ENCODE data around the gene ZNF804B.

ZNF804B gene

GRCh38 chr7:88842201-88842600 lies 82.7 kb downstream of the ZNF804B start:
- no peak for DNase-seq

DNA sequence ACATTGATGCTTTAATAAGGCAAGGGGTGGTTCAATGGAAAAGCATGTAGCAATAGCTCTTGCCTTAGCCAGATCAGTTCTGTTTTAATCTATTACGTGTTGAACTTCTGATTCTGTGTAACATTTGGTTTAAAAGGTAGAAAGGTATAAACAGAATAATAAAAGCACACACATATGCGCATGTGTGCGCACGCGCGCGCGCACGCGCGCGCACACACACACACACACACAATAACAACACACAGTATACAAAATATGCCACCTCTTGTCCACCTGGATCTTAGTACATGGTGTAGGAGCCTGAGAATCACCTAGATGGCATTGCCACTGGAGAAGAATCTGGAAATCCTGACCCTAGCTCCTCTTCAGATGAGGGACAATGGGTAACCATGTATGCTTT lies 85.6 kb downstream of the ZNF804B start:
- no peak for DNase-seq

- DNase-seq: no peak
Observed at GRCh38 chr7:88851220-88851619, 91.7 kb downstream of the ZNF804B start.

GRCh38 chr7:88859288-88859687 lies 99.8 kb downstream of the ZNF804B start:
- DNase-seq: no peak

DNA sequence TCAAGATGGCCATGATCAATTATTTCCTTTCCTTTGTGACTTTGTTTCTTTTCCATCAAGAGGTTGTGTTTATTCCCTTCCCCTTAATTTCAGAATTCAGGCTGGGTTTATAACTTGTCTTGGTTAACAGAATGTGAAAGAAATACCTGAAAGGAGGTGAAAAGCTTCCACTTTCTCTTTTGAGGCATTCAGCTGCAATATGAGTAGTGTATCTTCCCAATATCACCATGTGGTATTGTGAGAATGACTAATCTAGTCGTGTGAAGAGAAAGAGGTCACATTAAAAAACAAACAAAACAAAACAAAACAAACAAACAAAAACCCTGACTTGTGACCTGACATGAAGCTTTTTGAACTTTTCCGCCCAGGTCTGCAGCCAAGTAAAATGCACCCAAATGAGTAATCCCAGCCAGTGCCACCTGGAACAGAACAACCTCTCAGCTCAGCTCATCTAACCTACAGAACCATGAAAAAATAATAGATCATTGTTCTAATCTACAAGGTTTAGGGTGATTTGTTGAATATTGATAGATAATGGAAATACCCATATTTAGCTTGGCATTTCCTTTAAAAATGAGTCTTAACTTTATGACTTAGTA lies 106.9 kb downstream of the ZNF804B start:
- DNase-seq: no peak

- no peak for DNase-seq
Observed at GRCh38 chr7:88867158-88867557, 107.7 kb downstream of the ZNF804B start.

DNA sequence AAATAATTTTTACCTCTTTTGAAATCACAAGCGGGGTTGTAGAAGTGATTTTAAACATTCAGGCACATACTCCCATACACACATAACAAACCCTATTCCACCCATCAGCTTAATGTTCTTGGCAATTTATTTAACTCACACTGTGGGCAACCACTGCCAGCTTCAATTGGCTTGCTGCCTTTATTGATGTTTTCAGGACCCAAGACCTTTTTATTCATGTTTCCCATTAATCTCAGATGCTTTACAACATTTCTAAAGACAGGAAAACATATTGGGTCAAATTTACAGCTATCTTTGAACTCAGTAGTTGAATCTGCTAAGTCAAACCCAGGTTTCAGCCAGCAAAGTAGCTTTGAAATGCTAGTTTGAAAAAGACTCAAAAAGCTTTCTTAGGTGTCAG lies 109.0 kb downstream of the ZNF804B start:
- no peak for DNase-seq

- DNase-seq: no peak
Observed at GRCh38 chr7:88881136-88881535, 121.6 kb downstream of the ZNF804B start.

- DNase-seq: no peak
Observed at GRCh38 chr7:88885131-88885530, 125.6 kb downstream of the ZNF804B start.

GRCh38 chr7:88888684-88889083 lies 129.2 kb downstream of the ZNF804B start:
- no peak for DNase-seq

DNA sequence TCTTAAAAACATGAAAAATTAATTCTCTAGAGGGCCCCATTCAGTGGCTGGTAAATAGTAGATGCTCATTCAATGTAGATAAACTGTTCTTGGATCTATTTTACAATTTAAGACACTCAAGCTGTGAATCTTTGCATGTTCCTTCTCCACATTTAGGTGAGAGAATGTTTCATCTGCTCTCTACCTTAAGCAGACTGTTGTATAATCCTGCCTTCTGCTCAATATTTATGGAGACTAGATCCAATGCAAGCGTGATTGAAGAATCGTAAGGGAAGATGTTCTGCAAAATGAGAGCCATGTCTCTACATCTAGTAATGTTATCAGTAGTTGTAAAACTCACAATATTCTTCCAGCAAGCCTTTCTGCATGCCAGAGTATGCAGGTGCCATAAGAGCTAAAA lies 151.0 kb downstream of the ZNF804B start:
- DNase-seq: no peak

- DNase-seq: no peak
Observed at GRCh38 chr7:88912852-88913251, 153.4 kb downstream of the ZNF804B start.

GRCh38 chr7:88915615-88916014 lies 156.1 kb downstream of the ZNF804B start:
- no peak for DNase-seq

- no peak for DNase-seq
Observed at GRCh38 chr7:88919478-88920131, 160.1 kb downstream of the ZNF804B start.

DNA sequence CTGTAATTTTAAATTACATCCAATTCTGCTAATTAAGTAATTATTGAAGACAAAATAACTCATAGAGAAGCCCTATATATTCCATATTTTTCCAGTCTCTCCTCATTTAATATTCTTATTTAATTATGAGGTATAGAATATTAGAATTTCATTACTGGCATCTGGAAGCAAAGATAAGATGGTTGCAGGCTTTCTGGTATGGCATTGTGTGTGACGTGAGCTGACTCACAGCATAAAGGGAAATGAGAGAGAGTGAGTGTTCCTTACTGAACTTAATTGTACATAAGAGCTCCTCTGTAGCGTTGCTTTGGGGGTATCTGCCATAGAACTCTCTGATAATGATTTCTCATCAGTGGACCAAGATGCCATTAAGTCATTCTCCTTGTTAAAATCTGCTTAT lies 163.4 kb downstream of the ZNF804B start:
- DNase-seq: no peak

GRCh38 chr7:88928276-88928675 lies 168.8 kb downstream of the ZNF804B start:
- DNase-seq: no peak

- no peak for DNase-seq
Observed at GRCh38 chr7:88929719-88930118, 170.2 kb downstream of the ZNF804B start.

DNA sequence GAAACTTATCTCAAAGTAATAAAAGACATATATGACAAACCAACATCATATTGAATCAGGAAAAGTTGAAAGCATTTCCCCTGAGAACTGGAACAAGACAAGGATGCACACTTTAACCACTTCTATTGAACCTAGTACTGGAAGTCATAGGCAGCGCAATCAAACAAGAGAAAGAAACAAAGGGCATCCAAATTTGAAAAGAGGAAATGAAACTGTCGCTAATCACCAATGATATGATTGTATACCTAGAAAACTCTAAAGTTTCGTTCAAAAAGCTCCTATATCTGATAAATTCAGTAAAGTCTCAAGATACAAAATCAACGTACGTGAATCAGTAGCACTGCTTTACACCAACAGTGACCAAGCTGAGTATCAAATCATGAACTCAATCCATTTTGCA lies 173.8 kb downstream of the ZNF804B start:
- DNase-seq: no peak

DNA sequence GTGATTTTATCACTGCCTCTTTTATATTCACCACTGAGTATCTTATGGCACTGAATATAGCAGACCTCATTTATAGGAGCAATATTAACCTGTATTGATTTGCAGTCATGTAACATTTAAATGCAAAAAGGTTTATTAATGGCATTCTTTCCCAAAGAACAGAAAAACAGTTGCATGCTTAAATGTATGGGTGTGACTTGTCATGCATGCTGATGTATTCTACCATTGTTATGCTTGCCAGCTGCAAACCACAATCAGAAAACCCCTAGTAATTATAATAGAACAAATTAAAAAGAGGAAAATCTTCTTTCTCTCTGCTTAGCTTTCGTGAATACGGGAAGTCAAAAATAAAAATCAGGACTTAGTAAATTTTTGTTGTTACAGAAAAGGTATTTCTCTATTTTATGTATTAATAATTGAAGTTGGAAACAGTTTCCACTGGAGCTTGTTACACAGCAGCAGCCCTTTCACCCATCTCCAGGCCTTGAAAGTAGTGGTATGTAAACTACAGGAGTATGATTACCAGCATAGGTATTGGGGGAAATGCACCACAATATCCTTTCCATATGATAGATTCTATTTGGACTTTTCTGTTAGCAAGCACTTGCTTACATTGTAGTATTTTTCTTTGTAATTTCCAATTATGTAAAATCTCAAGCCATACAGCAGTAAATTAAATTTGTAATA lies 183.5 kb downstream of the ZNF804B start:
- no peak for DNase-seq

- DNase-seq: no peak
Observed at GRCh38 chr7:88951826-88952225, 192.3 kb downstream of the ZNF804B start.

- no peak for DNase-seq
Observed at GRCh38 chr7:88964418-88964817, 204.9 kb downstream of the ZNF804B start.

DNA sequence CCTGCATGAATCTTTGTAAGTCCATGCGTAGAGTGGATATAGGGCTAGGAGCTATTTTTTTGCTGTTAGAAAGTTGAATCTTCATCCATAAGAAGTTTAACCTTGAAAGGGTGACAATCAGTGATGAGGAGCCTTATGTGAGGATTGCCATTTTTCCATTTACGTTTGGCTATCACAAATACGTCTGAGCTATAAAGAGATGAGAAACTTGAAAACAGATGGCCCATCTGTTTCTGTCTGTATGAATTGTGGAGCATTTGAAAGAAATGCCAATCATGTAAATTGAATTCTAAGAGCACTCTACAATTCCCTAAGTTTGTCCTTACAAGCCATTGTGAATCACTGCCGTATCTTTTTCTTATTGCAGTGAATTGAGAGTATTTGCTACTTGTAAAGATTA lies 205.9 kb downstream of the ZNF804B start:
- no peak for DNase-seq

DNA sequence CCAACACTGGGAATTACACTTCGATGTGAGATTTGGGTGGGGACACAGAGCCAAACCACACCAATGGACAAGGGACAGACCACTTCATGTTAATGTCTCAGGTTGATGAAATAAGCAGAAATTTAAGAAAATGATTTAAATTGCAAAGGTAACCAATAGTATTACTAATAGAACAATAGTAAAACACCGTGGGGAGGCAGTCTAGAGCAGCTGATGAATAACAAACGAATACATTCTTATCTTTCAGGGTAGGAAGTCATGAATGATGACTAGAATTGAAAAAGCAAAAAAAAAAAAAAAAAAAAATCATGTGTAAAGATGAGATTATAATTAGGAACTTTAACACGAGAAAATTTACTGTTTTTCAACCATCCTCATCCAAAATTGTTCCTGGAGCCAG lies 207.9 kb downstream of the ZNF804B start:
- DNase-seq: no peak

DNA sequence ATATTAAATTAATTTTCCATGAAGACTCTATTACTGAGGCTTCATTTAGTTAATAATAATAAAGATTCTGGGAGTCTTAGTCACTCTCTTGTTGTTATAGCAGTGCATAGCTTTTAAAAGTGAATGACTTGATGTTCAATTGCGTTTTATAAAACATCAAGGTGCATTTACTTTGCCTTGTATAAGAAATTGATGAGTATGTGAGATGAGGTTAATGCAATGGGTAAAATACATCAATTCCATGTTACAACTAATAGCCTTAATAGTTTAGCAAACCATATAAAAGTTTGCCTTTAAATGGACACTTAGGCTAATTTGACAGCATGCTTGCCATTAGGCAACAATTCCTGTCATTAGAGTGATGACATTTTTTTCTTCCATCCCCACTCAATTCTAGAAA lies 209.7 kb downstream of the ZNF804B start:
- DNase-seq: no peak

- DNase-seq: no peak
Observed at GRCh38 chr7:88985295-88985694, 225.8 kb downstream of the ZNF804B start.

All from NCI-H446 (cell line).